ENCODE measurements around the gene DLG2.

DNA sequence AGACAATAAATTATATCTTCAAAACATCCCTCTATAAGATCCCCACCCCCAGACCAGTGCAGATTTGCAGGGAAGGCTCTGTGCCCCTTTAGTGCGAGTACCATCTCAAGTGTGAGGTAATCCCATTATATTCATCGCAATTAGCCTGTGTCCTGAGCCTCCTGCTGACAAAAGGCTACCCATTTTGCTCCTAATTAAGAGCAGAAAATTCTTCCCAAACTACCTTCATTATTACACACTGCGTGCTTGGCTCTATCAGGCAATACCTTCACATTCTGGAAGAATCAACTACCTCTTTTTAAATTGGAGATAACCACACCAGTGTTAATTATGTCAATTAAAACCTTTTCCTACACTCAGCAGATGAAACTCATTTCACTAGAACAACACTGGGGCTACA, 1207.5 kb downstream of the DLG2 start:
- TF ChIP-seq POLR2AphosphoS5 (IDR thresholded peaks at IDR 0.05; ENCODE audit: insufficient read depth, low read depth, low read length) (no peak), POLR2A (IDR thresholded peaks at IDR 0.05; ENCODE audit: low read depth, low read length) (no peak), JUN (IDR thresholded peaks at IDR 0.05; ENCODE audit: borderline replicate concordance, insufficient read depth, insufficient read length, low read depth) (no peak), FOS (IDR thresholded peaks at IDR 0.05; ENCODE audit: borderline replicate concordance, insufficient read depth, low read length) (no peak)
- TF ChIP-seq, protein P1, sequence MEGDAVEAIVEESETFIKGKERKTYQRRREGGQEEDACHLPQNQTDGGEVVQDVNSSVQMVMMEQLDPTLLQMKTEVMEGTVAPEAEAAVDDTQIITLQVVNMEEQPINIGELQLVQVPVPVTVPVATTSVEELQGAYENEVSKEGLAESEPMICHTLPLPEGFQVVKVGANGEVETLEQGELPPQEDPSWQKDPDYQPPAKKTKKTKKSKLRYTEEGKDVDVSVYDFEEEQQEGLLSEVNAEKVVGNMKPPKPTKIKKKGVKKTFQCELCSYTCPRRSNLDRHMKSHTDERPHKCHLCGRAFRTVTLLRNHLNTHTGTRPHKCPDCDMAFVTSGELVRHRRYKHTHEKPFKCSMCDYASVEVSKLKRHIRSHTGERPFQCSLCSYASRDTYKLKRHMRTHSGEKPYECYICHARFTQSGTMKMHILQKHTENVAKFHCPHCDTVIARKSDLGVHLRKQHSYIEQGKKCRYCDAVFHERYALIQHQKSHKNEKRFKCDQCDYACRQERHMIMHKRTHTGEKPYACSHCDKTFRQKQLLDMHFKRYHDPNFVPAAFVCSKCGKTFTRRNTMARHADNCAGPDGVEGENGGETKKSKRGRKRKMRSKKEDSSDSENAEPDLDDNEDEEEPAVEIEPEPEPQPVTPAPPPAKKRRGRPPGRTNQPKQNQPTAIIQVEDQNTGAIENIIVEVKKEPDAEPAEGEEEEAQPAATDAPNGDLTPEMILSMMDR (IDR thresholded peaks at IDR 0.05; ENCODE audit: extremely low read depth in 1 of 2, insufficient read depth in 1 of 2, low read depth in 1 of 2, low read length in 2 of 2), result no peak
